Raji (cell line): ENCODE data around the gene LATS1.
A peak's percentile ranks its signal among the peaks of the same experiment; 100 is the strongest.

ENCODE experiments used
- POLR2A ChIP-seq: IDR thresholded peaks from 2 replicates; pipeline ENCODE4 v1.6.1; 2011; ENCODE audit warnings: low read depth, low read length, control low read depth; ENCODE audit not compliant: insufficient read depth

The LATS1 gene

GRCh38 chr6:149691201-149691600 lies 26.7 kb downstream of the LATS1 start:
- no peak for TF ChIP-seq POLR2A

GRCh38 chr6:149686230-149686629 lies 31.7 kb downstream of the LATS1 start:
- no peak for TF ChIP-seq POLR2A

DNA sequence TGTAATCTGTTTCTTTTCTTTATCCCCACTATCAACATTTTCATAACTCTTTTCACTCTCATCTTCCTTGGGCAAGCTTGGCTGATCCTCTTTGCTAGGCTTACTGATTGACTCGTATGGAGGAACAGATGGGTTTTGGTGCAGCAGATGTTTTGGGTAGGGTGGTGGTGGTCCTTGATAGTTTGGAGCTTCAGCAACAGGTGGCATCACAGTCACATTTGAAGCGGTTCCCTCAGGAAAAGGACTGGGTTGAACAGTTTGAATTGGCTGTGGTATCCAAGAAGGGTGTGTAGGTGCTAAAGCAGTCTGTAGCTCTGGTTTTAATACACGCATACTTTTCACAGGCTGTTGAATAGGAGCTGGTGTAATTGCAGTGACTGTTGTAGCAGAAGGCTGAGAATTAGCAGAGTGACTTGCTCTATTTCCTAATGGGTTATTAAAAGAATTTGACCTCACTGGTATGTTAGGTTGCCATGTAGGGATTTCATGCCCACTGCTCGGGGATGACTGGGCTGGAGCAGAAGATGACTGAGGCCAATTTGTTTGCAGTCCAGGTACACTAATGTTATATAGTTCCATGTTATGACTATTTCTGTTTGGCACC lies 34.5 kb downstream of the LATS1 start:
- TF ChIP-seq POLR2A, result no peak

DNA sequence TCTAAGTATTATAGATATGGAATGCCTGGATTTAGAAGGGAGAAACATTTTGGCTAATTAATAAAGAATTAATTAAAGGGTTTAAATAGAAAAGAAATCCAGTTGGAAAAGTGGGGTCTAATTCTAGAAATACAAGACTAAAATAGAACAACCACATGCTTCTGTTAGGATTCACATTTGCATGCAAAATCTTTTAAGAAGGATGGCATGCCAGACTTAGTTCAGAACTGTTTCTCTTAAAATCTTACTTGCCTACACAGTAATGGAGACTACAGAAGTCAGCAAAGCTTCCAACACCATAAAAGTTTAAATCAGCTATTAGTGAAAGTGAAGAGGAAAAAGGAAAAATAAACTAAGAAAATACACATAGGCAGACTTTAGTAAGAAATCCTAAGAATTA lies 36.7 kb downstream of the LATS1 start:
- TF ChIP-seq POLR2A, result no peak

DNA sequence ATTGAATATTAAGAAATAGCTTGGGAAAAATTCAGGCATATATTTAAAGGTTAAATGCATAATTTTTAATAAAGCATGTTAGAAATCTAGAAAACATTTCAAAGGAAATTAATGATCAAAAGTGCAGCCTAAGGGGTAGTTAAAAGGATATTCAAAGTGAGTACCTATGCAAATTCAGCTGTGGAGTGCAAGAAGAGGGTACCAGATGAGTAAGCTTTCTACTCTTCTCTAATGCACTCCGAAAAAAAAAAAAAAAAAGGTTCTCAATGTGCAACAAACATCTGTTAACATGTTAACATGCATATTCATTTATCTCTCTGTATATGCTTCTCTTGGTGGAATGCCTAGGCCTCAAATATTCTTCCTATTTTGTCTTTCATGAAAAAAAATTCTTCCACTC lies 37.4 kb downstream of the LATS1 start:
- no peak for TF ChIP-seq POLR2A

- TF ChIP-seq POLR2A, result no peak
Observed at GRCh38 chr6:149660028-149660427, 57.9 kb downstream of the LATS1 start.

GRCh38 chr6:149657441-149657840 lies 60.5 kb downstream of the LATS1 start:
- TF ChIP-seq POLR2A, result no peak

DNA sequence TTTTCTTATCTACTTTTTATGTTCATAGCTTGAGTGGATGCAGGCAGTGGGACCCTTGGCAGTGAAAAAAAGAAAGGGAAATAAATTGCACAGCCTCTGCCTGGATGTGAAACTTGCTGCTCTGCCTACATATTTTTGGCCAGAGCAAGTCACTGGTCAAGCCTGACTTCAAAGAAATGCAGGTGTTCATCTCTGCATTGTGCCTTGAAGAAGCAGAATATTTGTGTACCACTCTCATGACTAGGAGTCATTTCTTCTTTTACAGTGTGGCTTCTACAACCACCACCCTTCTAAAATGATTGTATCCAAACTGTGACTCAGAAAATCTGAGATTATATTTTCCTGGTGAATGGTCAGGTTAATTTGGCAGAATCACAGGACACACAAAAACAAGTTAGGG lies 66.8 kb downstream of the LATS1 start:
- no peak for TF ChIP-seq POLR2A

GRCh38 chr6:149648148-149649145 lies 69.5 kb downstream of the LATS1 start, which contains the start of gene KATNA1:
TSS of gene KATNA1 (minus strand) at chr6:149648714. CDS start at chr6:149638547, 10,167 bp downstream.
- peak; percentile 88 for TF ChIP-seq POLR2A

- no peak for TF ChIP-seq POLR2A
Observed at GRCh38 chr6:149646599-149646998, 71.3 kb downstream of the LATS1 start.

DNA sequence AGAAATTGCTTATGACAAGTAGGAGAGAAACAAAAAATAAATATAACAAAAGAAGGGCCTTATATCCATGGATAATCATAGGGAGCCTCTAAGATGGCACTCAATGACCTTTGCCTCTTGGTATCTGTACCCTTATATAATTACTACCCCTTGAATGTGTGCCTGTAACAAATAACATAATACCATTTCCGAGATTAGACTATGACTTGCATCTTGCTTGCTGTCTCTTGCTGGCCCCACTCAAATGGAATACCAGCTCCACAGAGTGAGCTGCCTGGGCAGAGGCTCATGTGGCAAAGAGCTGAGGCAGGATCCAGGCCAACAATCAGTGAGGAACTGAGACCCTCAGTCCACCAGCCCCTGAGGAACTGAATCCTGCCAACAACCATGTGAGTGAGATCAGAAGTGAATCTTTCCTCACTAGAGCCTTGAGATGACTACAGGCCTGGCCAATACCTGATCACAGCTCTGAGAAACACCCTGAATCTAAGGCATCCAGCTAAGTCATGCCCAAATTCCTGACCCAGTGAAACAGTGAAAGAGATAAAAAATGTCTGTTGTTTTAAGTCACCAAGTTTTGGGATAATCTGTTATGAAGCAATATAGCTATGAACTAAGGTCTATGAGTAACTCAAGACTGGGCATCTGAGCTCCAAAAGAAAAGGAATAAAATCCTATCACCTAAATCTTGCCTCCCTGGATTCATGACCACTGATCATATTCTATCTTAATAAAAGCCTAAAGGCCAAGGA lies 74.9 kb downstream of the LATS1 start:
- TF ChIP-seq POLR2A, result no peak

DNA sequence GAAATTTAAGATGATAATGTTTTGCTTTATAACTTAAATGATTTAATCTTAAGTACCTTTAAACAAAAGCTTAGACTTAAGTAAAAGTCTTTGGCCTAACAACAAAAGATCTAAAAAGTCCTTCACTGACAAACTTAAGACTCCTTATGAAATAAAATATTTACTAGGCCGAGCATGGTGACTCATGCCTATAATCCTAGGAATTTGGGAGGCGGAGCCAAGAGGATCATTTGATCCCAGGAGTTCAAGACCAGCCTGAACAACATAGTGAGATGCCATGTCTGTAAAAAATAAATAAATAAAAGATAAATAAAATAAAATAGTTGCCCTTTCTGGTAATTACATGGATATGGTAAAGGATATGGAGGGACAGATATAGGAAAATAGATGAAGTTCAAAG lies 81.8 kb downstream of the LATS1 start:
- no peak for TF ChIP-seq POLR2A

DNA sequence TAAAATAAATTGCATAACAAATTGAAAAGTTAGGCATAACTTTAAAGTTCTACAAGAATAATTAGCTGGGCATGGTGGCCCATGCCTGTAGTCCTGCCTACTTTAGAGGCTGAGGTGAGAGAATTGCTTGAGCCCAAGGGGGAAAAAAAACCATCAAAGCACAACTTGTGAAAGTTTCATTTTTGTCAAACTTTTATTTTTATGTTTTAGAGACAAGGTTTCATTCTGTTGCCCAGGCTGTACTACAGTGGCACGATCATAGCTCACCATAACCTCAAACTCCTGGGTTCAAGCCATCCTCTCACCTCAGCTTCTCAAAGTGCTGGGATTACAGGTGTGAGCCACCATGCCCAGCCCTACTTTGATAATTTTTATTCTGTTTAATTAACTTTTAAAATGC lies 83.6 kb downstream of the LATS1 start:
- TF ChIP-seq POLR2A, result no peak

DNA sequence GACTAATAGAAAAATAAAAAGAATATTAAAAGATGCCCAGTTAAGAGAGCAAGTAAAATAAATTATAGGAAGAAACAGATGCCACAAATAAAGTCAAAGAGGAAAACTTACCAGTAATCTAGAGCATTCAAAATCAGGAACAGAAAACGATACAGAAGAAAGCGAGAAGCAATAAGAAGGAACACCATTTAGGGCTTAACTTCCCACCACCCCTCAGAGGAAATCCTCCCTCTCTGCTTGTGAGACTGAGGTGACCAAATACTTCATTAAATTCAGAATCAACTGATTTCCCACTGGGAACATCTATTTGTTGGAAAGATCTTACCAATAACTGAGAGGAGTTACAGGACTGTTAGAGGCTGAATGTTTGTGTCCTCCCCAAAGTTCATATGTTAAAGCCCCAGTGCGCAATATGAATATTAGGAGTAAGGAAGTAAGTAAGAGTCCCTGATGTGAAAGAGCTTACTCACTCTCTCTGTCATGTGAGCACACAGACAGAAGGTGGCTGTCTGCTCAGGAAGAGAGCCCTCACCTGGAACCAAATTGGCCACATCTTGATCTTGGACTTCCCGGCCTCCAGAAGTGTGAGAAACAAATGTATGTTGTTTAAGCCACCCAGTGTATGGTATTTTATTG lies 88.9 kb downstream of the LATS1 start:
- no peak for TF ChIP-seq POLR2A

DNA sequence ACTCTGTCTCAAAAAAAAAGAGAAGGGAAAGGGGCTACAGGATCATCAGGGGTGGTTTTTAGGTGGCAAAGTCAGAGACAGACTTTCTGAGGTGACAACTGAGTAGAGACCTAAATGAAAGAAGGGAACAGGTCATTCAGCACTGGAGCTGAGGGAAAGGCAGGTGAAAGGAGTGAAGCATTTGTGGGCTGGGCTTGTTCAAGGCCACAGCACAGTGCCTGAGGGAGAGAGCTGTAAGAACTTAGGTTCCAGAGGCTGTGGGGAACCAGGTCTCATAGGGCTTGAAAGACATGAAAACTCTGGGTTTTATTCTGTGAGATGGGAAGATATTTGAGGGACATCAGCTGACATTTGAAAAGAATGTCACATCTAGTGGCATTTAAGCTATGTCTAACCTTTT lies 90.2 kb downstream of the LATS1 start:
- TF ChIP-seq POLR2A, result no peak
